NCI-H2196 (cell line): ENCODE measurements around the gene ATF7IP2.

Experiments
- DNase-seq: peaks from one replicate; lab custom pipeline; 2025; ENCODE audit not compliant: unreplicated experiment; lab: John Stamatoyannopoulos, UW

The ATF7IP2 gene

GRCh38 chr16:10510279-10510678 is 124.4 kb downstream of the ATF7IP2 start:
- DNase-seq, result no peak

DNA sequence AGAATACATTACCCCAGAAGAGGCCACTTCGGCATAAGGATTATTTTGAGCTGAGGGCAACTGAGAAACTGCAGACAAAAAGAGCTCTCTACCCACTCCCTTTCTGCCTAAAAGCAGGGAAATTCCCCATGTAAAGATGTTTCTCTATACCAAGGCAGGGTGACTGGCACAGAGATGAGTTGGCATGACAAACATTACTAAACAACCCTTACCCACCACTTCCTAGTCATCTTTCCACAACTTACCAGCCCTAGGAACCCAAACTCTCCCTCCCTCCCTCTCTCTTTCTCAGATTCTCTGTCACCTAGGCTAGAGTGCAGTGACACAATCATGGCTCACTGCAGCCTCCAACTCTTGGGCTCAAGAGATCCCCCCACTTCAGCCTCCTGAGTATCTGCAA is 126.0 kb downstream of the ATF7IP2 start:
- no peak for DNase-seq

- DNase-seq, result peak; percentile 81
Observed at GRCh38 chr16:10514369-10515055, 128.7 kb downstream of the ATF7IP2 start.

DNA sequence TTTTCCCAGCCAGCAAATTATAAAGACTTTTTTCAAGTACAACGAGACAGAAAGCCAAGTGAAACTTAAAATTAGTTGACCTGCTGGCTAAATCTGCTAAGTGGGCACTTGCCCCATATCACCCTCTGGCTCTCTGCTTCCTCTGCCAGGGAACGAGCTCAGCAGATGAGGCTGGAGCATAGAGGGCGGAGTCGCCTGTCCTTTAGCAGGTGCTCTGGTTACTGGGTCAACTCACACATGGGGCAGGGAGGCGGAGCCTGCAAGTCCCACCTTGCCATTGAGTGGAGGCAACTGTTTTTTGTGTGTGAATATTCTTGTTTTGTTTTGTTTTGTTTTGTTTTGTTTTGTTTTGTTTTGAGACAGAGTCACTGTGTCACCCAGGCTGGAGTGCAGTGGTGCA is 132.0 kb downstream of the ATF7IP2 start:
- DNase-seq, result peak; percentile 13

GRCh38 chr16:10518479-10519041 is 132.7 kb downstream of the ATF7IP2 start:
- no peak for DNase-seq

- no peak for DNase-seq
Observed at GRCh38 chr16:10519297-10519696, 133.4 kb downstream of the ATF7IP2 start.

DNA sequence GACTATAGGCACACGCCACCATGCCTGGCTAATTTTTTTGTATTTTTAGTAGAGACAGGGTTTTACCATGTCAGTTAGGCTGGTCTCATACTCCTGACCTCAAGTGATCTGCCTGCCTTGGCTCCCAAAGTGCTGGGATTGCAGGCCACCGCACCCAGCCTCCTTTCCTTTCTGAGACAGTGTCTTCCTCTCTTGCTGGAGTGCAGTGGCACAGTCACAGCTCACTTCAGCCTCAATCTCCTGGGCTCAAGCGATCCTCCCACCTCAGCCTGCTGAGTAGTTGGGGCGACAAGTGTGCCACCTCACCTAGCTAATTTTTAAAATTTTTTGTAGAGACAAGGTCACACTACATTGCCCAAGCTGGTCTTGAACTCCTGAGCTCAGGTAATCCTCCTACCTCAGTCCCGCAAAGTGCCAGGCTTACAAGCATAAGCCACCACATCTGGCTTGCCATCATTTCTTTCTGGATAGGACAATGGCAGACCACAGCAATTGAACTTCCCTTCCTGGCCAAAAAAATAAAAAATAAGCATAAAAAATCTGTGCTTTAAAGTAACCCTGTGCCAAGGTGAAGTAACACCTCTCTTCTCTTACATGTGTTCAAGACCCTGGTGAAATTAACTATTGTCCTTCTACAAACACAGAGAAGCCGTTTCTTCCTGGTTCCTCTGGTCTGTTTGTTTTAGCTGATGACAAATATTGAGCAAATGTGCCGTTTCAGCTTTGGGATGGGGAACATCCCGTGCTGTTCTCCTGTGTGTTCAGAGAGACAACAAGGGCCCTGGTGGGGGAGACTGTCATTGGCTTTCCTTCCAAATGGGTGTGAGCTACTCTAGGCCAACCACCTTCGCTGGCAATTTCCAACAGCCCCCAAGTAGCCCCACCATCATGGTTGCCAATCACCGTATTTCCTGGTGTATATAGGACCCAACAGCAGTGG is 134.3 kb downstream of the ATF7IP2 start:
- DNase-seq, result peak; percentile 13

GRCh38 chr16:10520869-10521578 is 135.2 kb downstream of the ATF7IP2 start:
- no peak for DNase-seq

DNA sequence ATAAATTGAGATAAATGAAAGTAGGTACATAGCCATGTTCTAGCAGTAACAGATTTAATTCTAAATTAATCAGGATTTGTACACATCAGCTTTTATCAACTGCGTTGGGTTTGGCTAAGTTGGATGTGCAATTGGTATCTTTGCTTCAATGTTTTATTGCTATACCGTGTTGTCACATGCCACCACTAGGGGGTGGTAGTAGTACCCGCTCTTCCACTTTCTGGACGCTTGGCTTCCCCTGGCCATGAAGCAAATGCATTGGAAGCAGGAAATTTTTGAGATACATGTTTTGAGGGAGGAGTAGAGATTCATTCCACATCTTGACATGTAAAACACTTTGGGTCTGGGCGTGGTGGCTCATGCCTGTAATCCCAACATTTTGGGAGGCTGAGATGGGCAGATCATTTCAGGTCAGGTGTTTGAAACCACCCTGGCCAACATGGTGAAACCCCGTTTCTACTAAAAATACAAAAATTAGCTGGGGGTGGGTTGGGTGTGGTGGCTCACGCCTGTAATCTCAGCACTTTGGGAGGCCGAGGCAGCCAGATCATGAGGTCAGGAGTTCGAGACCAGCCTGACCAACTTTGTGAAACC is 135.9 kb downstream of the ATF7IP2 start:
- peak; percentile 58 for DNase-seq

DNA sequence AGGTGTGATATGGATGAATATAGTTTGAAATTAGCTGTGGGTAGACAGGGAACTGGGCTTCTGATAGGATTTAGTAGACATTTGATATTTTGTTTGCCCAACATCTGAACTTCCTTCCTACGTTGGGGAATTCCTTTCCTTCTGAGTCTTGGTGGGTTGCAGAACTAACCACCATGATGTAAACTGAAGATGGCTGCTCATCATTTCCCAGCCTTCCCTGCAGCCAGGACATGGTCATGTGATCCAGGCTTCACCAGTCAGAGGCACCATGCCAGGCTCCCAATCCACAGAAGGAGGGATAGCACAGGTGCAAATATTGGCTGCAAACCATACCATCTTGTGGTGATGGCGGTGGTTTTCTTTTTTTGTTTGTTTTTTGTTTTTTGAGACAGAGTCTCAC is 137.1 kb downstream of the ATF7IP2 start:
- DNase-seq, result peak; percentile 29

DNA sequence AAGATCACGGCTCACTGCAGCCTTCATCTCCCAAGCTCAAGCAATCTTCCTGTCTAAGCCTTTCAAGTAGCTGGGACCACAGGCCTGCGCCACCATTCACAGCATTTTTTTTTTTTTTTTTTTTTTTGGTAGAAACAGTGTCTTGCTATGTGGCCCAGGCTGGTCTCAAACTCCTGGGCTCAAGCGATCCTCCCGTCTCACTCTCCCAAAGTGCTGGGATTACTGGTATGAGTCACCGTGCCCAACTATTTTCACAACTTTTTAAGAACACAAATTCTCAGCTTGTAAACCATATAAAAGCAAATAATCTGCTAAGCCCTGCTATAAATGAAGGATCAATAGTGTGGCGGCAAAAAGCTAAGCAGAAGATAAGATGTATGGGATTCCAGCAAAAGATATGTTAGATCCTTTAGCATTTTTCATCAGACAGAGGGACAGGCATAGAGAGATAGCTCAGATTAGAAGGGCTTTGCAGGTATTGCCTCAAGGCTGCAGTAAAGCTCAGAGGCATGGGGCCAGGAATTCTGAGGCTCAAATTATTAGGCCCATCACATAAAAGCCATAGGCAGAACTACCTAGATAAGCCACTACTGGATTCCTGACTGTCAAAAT is 139.5 kb downstream of the ATF7IP2 start:
- no peak for DNase-seq

GRCh38 chr16:10526962-10527361 is 141.1 kb downstream of the ATF7IP2 start:
- DNase-seq, result no peak

GRCh38 chr16:10528635-10529034 is 142.8 kb downstream of the ATF7IP2 start:
- DNase-seq, result no peak

DNA sequence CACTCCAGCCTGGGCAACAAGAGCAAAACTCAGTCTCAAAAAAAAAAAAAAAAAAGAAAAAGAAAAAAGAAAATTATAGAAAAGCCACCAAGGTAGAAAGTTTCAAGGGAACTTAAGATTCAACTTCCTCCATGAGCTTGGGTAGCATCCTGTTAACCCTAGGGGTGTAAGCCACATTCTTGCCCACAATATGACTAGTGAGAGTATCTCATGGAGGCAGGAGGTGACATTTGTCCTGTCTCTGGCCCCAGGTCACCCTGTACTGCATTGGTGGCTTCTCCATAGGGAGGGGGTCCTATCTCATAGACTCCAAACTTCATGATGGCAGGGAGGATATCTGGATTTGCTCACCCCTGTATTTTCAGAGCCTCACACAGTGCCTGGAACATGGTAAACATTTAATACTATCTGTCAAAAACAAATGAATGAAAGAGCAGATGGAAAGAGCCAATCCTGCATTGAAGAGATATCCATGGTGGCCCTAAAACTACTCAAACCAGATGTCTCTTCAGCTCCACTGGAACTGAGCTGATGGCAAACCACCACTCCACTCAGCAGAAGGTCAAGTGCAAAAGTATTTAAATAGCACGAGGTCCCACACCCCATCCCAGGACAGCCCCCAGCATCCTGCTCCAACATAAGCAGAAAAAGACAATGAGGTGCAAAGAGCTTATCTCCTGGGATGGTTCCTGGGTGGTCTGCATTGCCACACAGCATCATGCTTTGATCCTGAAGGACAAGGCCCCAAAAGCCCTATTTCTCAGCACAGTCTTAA is 144.2 kb downstream of the ATF7IP2 start:
- no peak for DNase-seq

GRCh38 chr16:10530685-10531084 is 144.8 kb downstream of the ATF7IP2 start:
- DNase-seq, result no peak

DNA sequence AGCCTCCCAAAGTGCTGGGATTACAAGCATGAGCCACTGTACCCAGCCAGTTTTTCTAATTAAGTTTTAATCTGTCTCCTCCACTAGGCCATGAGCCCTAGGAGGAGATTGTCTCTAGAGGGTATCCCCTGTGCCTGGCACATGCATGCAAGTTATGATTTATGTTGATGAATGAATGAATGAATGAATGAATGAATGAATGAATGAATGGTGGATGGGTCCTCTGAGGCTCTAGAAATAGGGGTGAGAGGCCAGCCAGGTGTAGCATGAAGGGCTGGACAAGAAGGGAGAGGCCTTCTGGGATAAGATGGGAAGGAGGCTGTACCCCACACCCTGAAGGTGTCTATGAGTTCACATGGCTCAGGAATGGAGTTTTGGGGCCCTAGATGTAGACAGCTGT is 145.7 kb downstream of the ATF7IP2 start:
- no peak for DNase-seq
